Neural progenitor cell (in vitro differentiated cells): Measurements from ENCODE around the gene ESF1.

Experiments used
- CTCF ChIP-seq: fragments of 200-600 bp; sonication (generic); IDR thresholded peaks from 2 replicates; pipeline ENCODE4 v1.5.1; 2017; ENCODE audit warnings: antibody characterized with exemption, mild to moderate bottlenecking
- EZH2 ChIP-seq: fragments of 200-600 bp; sonication (generic); IDR thresholded peaks from 2 replicates; pipeline ENCODE4 v1.6.1; 2017; ENCODE audit warnings: antibody characterized with exemption, mild to moderate bottlenecking, moderate library complexity
- EZH2phosphoT487 ChIP-seq: fragments of 200-600 bp; sonication (generic); IDR thresholded peaks from 2 replicates; pipeline ENCODE4 v1.6.1; 2017; ENCODE audit warnings: antibody characterized with exemption

GRCh38 chr20:13765299-13765698 lies 19.4 kb downstream of the ESF1 start:
- TF ChIP-seq CTCF (no peak), EZH2phosphoT487 (no peak), EZH2 (no peak)
